B cell (primary cell): ENCODE results near the gene TTC32.

ENCODE experiments used
- EZH2 ChIP-seq: IDR thresholded peaks from 2 replicates; pipeline ENCODE4 v1.6.1; 2012; ENCODE audit warnings: borderline replicate concordance, low read depth, mild to moderate bottlenecking, moderate library complexity, low read length; ENCODE audit not compliant: insufficient read depth, poor library complexity, severe bottlenecking
- TF ChIP-seq, protein P1 (sequence below): fragments of 200-600 bp; IDR thresholded peaks from one replicate; pipeline ENCODE4 v1.8.0; 2022; ENCODE audit warnings: antibody characterized with exemption, mild to moderate bottlenecking

DNA sequence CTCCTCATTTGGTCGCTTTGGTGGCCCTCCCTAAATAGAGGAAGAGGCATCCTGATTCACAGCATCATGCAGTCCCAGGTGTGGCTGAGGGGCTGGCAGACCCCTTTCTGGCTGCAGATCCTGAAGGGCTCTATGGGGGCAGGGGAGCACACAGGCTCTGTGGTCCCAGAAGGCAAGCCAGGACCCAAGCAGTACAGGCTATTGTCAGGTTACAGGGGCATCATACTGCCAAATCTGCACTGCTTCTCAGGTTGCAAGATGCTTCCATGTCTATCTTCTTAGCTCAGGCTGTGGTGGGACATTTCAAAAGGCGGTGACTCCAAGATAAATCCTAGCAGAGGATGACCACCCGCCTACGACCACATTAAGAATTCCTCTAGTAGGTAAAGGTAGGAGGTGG, 54.3 kb downstream of the TTC32 start:
- TF ChIP-seq, protein P1, sequence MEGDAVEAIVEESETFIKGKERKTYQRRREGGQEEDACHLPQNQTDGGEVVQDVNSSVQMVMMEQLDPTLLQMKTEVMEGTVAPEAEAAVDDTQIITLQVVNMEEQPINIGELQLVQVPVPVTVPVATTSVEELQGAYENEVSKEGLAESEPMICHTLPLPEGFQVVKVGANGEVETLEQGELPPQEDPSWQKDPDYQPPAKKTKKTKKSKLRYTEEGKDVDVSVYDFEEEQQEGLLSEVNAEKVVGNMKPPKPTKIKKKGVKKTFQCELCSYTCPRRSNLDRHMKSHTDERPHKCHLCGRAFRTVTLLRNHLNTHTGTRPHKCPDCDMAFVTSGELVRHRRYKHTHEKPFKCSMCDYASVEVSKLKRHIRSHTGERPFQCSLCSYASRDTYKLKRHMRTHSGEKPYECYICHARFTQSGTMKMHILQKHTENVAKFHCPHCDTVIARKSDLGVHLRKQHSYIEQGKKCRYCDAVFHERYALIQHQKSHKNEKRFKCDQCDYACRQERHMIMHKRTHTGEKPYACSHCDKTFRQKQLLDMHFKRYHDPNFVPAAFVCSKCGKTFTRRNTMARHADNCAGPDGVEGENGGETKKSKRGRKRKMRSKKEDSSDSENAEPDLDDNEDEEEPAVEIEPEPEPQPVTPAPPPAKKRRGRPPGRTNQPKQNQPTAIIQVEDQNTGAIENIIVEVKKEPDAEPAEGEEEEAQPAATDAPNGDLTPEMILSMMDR = no peak
- TF ChIP-seq EZH2 = no peak
